ENCODE measurements around the gene CHD5. TPM values are rescaled to one million over a fixed set of nuclear protein-coding genes. Genes with fewer than 3 reads are reported as not detected.

The CHD5 gene
- total RNA-seq, 2 donors from 2014 or later: under 0.01 to 2.1 TPM

GRCh38 chr1:6124746-6125365, 55.3 kb downstream of the CHD5 start:
- no peaks in the 10 kb centered on the region for H3K9me3 ChIP-seq
- TF ChIP-seq POLR2A (IDR thresholded peaks at IDR 0.05) (no peak), CTCF (IDR thresholded peaks at IDR 0.05) (no peak)
- no peak overlapping the region for H3K4me3 ChIP-seq
- peaks cover 5% of the 10 kb centered on the region for H3K4me1 ChIP-seq
- no peaks in the 10 kb centered on the region for H3K36me3 ChIP-seq (replicated peaks in 1 of 2; ENCODE audit: insufficient read depth in 1 of 2, low read depth in 2 of 2)
- no peak overlapping the region for H3K27ac ChIP-seq
- WGBS, 2 donors: 66 to 74% methylated on average over 11 to 21 of the region's 21 CpGs
- intact Hi-C loops (cut with DNase I): no loop called here
- no peaks in the 10 kb centered on the region for H3K27me3 ChIP-seq
- DNase-seq (peak in 1 of 4 donors; percentile 5), ATAC-seq (no peak)

- H3K9me3 ChIP-seq: no peaks in the 10 kb centered on the region
- H3K4me3 ChIP-seq: no peak overlapping the region
- H3K27me3 ChIP-seq: no peaks in the 10 kb centered on the region
- intact Hi-C loops (cut with DNase I): no loop called here
- no peaks in the 10 kb centered on the region for H3K36me3 ChIP-seq (replicated peaks in 1 of 2; ENCODE audit: insufficient read depth in 1 of 2, low read depth in 2 of 2)
- no peak overlapping the region for H3K27ac ChIP-seq
- H3K4me1 ChIP-seq: peaks cover 5% of the 10 kb centered on the region
- ATAC-seq (no peak), DNase-seq (peak in 1 of 4 donors; percentile 5)
- TF ChIP-seq CTCF (IDR thresholded peaks at IDR 0.05) (no peak), POLR2A (IDR thresholded peaks at IDR 0.05) (no peak)
- 76 to 79% methylated on average over 3 to 11 of the region's 12 CpGs for WGBS, 2 donors
These were observed 55.8 kb downstream of the CHD5 start for GRCh38 chr1:6124341-6124740.

GRCh38 chr1:6123816-6124215, 56.3 kb downstream of the CHD5 start:
- no peak for ATAC-seq
- peak in 1 of 4 donors; percentile 2 for DNase-seq
- WGBS, 2 donors: 52 to 83% methylated on average over 4 to 10 of the region's 10 CpGs
- TF ChIP-seq POLR2A (IDR thresholded peaks at IDR 0.05) (no peak), CTCF (IDR thresholded peaks at IDR 0.05) (no peak)
- Histone ChIP-seq H3K4me3 (no peak overlapping the region), H3K27me3 (no peaks in the 10 kb centered on the region), H3K9me3 (no peaks in the 10 kb centered on the region), H3K36me3 (replicated peaks in 1 of 2; ENCODE audit: insufficient read depth in 1 of 2, low read depth in 2 of 2) (no peaks in the 10 kb centered on the region), H3K27ac (no peak overlapping the region), H3K4me1 (peaks cover 5% of the 10 kb centered on the region)
- intact Hi-C loops (cut with DNase I): no loop called here

- intact Hi-C loops (cut with DNase I): no loop called here
- H3K36me3 ChIP-seq (replicated peaks in 1 of 2; ENCODE audit: insufficient read depth in 1 of 2, low read depth in 2 of 2): no peaks in the 10 kb centered on the region
- DNase-seq (peak in 1 of 4 donors; percentile 7), ATAC-seq (no peak)
- peaks cover 5% of the 10 kb centered on the region for H3K4me1 ChIP-seq
- no peaks in the 10 kb centered on the region for H3K27me3 ChIP-seq
- no peak overlapping the region for H3K27ac ChIP-seq
- H3K9me3 ChIP-seq: no peaks in the 10 kb centered on the region
- WGBS, 2 donors: 62 to 68% methylated on average over 7 of the region's 7 CpGs
- TF ChIP-seq CTCF (IDR thresholded peaks at IDR 0.05): no peak
- no peak for TF ChIP-seq POLR2A (IDR thresholded peaks at IDR 0.05)
- no peak overlapping the region for H3K4me3 ChIP-seq
These were observed 57.0 kb downstream of the CHD5 start for GRCh38 chr1:6123083-6123482.
